Endodermal cell (in vitro differentiated cells): ENCODE results near the gene NODAL. TPM values are rescaled to one million over a fixed set of nuclear protein-coding genes. Genes with fewer than 3 reads are reported as not detected.

Source experiments
- DNase-seq: peaks from one replicate; pipeline ENCODE4 v3.0.0-alpha.2; 2017
- H3K27ac ChIP-seq: 2 replicates; pipeline ENCODE4 v1.5.1; 2013; ENCODE audit warnings: mild to moderate bottlenecking, low read depth, low read length, moderate library complexity
- H3K27me3 ChIP-seq: 2 replicates; pipeline ENCODE4 v1.6.1; 2013; ENCODE audit warnings: mild to moderate bottlenecking, low read length, moderate library complexity; ENCODE audit not compliant: insufficient read depth, control insufficient read depth, poor library complexity, severe bottlenecking
- H3K36me3 ChIP-seq: 2 replicates; pipeline ENCODE4 v1.7.0; 2013; ENCODE audit warnings: mild to moderate bottlenecking, low read length, moderate library complexity; ENCODE audit not compliant: control insufficient read depth, insufficient read depth
- H3K4me1 ChIP-seq: one replicate; pipeline ENCODE4 v1.7.0; 2013; ENCODE audit warnings: low read length; ENCODE audit not compliant: control insufficient read depth, insufficient read depth
- H3K4me3 ChIP-seq: 2 replicates; pipeline ENCODE4 v1.5.1; 2013; ENCODE audit warnings: mild to moderate bottlenecking, low read length, moderate library complexity
- H3K9ac ChIP-seq: 2 replicates; pipeline ENCODE4 v1.6.1; 2013; ENCODE audit warnings: mild to moderate bottlenecking, low read length, moderate library complexity; ENCODE audit not compliant: poor library complexity, severe bottlenecking; ENCODE audit errors: extremely low read depth
- H3K9me3 ChIP-seq: 2 replicates; pipeline ENCODE4 v1.6.1; 2013; ENCODE audit warnings: mild to moderate bottlenecking, low read length, moderate library complexity; ENCODE audit not compliant: control insufficient read depth
- H3K27ac Mint-ChIP-seq: 2 replicates; pipeline ENCODE4 v1.8.0; 2020; ENCODE audit warnings: mixed read lengths
- H3K27me3 Mint-ChIP-seq: 2 replicates; pipeline ENCODE4 v1.8.0; 2021; ENCODE audit warnings: mild to moderate bottlenecking, mixed read lengths; ENCODE audit not compliant: insufficient read depth
- H3K36me3 Mint-ChIP-seq: 2 replicates; pipeline ENCODE4 v1.8.0; 2020; ENCODE audit warnings: low read depth, mixed read lengths
- H3K4me1 Mint-ChIP-seq: 2 replicates; pipeline ENCODE4 v1.8.0; 2020; ENCODE audit warnings: mixed read lengths
- H3K4me3 Mint-ChIP-seq: 2 replicates; pipeline ENCODE4 v1.8.0; 2020; ENCODE audit warnings: mild to moderate bottlenecking, moderate library complexity, mixed read lengths
- H3K9me3 Mint-ChIP-seq: 2 replicates; pipeline ENCODE4 v1.8.0; 2020; ENCODE audit warnings: mild to moderate bottlenecking, mixed read lengths
- CTCF ChIP-seq: fragments of 200-600 bp; sonication (generic); conservative IDR thresholded peaks from 2 replicates; pipeline ENCODE4 v1.5.0; 2021; ENCODE audit warnings: antibody characterized with exemption, mild to moderate bottlenecking
- WGBS, 2 experiments: methylation state at CpG; one replicate each; pipeline versions ENCODE4 v1.1.5 to v1.1.7; 2013; ENCODE audit warnings: missing lambda C conversion rate in 2 of 2, mixed read lengths in 1 of 2; ENCODE audit not compliant: insufficient coverage in 1 of 2, insufficient read length in 1 of 2; 5-methylcytosine and 5-hydroxymethylcytosine counted together
- total RNA-seq, 2 donors: library from RNA; stranded (reverse); fragmentation: NEBNext Ultra II Directional in 1 of 2; extraction: Animal tissue kit (Norgen Biotek cat#: 25700) in 1 of 2; gene quantifications; 2 replicates in 1 of 2; 3 replicates in 1 of 2; pipeline ENCODE4 v1.2.1, GENCODE V29; 2021

Gene NODAL
- total RNA-seq, 2 donors from 2014 or later: 18.2 to 71.0 TPM

GRCh38 chr10:70482982-70483760 lies 41.7 kb upstream of the NODAL start:
- Histone ChIP-seq H3K27me3 (no peaks in the 10 kb centered on the region), H3K9ac (no peak overlapping the region), H3K9me3 (no peaks in the 10 kb centered on the region), H3K36me3 (no peaks in the 10 kb centered on the region), H3K4me3 (no peak overlapping the region), H3K4me1 (peaks cover 6% of the 10 kb centered on the region), H3K27ac (no peak overlapping the region)
- no peak for DNase-seq
- 69 to 78% methylated on average over 6 to 8 of the region's 8 CpGs for WGBS, 2 experiments
- peak overlapping the region; percentile 54 for H3K27ac Mint-ChIP-seq
- peaks cover 27% of the 10 kb centered on the region for H3K36me3 Mint-ChIP-seq
- TF ChIP-seq CTCF: no peak
- H3K9me3 Mint-ChIP-seq: no peaks in the 10 kb centered on the region
- H3K27me3 Mint-ChIP-seq: no peaks in the 10 kb centered on the region
- H3K4me1 Mint-ChIP-seq: peaks cover 28% of the 10 kb centered on the region
- no peak overlapping the region for H3K4me3 Mint-ChIP-seq

DNA sequence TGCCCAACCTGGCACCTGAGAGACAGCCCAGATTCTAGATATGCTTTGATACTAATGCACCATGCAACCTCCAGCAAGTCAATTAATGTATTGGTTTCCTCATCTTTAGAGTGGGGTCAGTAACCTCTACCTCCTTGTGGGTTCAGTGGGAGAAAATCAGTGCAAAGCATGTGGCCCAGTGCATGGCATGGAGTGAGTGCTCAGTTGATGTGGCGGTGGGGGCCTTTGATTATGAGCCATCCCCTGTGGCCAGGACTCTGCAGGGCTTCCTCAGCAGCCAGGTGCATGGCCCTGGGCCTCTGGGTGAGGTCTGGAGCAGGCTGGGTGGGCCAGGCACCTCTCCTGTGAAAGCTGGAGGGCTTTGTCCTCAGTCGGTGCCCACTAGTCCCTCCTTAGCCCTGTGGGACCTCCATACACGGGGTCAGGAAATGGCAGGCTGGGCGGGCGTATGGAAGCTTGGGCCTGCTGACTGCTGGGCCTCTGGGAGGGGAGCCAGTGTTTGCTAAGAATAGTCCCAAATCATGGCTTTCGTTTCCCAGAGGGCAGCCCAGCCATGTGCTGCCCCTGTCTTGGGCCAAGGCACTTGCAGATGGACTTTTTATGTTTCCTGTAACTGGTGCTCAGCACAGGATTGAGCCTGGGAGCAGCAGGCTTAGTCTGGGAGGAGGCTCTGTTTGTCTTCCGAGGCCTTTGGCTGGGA lies 40.5 kb upstream of the NODAL start:
- no peak overlapping the region for H3K4me3 ChIP-seq
- H3K27ac ChIP-seq: no peak overlapping the region
- no peak overlapping the region for H3K4me3 Mint-ChIP-seq
- no peaks in the 10 kb centered on the region for H3K27me3 Mint-ChIP-seq
- H3K36me3 Mint-ChIP-seq: peaks cover 19% of the 10 kb centered on the region
- H3K36me3 ChIP-seq: no peaks in the 10 kb centered on the region
- peaks cover 36% of the 10 kb centered on the region for H3K4me1 Mint-ChIP-seq
- no peaks in the 10 kb centered on the region for H3K9me3 Mint-ChIP-seq
- 84 to 91% methylated on average over 5 to 7 of the region's 7 CpGs for WGBS, 2 experiments
- H3K27ac Mint-ChIP-seq: peak overlapping the region; percentile 55
- TF ChIP-seq CTCF: no peak
- no peaks in the 10 kb centered on the region for H3K27me3 ChIP-seq
- H3K4me1 ChIP-seq: peaks cover 6% of the 10 kb centered on the region
- no peak for DNase-seq
- H3K9me3 ChIP-seq: no peaks in the 10 kb centered on the region
- H3K9ac ChIP-seq: no peak overlapping the region

DNA sequence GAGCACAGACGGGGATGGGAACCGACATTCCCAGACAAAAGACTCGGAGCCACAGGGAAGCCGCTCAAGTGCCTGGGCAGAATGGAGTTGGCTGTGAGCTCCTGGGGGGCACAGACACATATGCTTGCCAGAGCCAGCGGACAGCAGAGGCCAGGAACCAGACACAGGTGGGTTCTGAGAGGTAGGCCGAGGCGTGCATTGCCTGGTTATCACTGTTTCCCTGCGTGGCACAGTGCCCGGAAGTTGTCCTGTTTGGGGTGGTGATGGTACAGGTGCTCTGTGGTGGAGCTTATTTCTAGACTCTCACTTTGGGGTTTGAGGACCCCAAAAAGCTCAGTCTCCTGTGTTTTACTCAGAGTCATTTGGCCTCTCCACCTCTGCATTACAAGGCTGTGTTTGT lies 39.6 kb upstream of the NODAL start:
- Histone ChIP-seq H3K36me3 (no peaks in the 10 kb centered on the region), H3K27me3 (no peaks in the 10 kb centered on the region), H3K4me3 (no peak overlapping the region), H3K4me1 (peaks cover 6% of the 10 kb centered on the region), H3K9ac (no peak overlapping the region), H3K27ac (no peak overlapping the region), H3K9me3 (no peaks in the 10 kb centered on the region)
- no peak for TF ChIP-seq CTCF
- 87 to 91% methylated on average over 5 to 9 of the region's 9 CpGs for WGBS, 2 experiments
- Mint-ChIP-seq H3K36me3 (peaks cover 14% of the 10 kb centered on the region), H3K27me3 (peaks cover 1% of the 10 kb centered on the region), H3K27ac (peak overlapping the region; percentile 55), H3K4me3 (no peak overlapping the region), H3K9me3 (no peaks in the 10 kb centered on the region), H3K4me1 (peaks cover 36% of the 10 kb centered on the region)
- no peak for DNase-seq
